Ovary (tissue), 3 donors: ENCODE results near the gene GABRB2.

Experiments
- CTCF ChIP-seq, 3 donors: fragments of 450-650 bp in 2 of 3; fragments of 200-600 bp in 1 of 3; IDR thresholded peaks; one replicate each; pipeline versions ENCODE4 v1.5.1 to v1.8.0; 2016 to 2022; ENCODE audit warnings: antibody characterized with exemption in 3 of 3, mild to moderate bottlenecking in 1 of 3
- EP300 ChIP-seq: sonication (generic); formaldehyde crosslinking; IDR thresholded peaks from one replicate; pipeline ENCODE4 v1.6.1; 2017; ENCODE audit warnings: antibody characterized with exemption
- POLR2A ChIP-seq: fragments of 450-650 bp; IDR thresholded peaks from one replicate; pipeline ENCODE4 v1.6.1; 2017; ENCODE audit warnings: antibody characterized with exemption, mild to moderate bottlenecking, moderate library complexity
- donor health status: DM: no; HTN: no; CAD: no.

GRCh38 chr5:161406880-161407279 is 139.6 kb downstream of the GABRB2 start:
- no peak for TF ChIP-seq CTCF (IDR thresholded peaks at IDR 0.05)
- no peak for TF ChIP-seq POLR2A
- TF ChIP-seq EP300 = no peak
